ENCODE data around the gene EXOC3L4. TPM values are rescaled to one million over a fixed set of nuclear protein-coding genes. Genes with fewer than 3 reads are reported as not detected.

The EXOC3L4 gene
- total and polyA plus RNA-seq, 4 donors = 24.0 to 77.8 (median 36.7) TPM

- H3K4me3 ChIP-seq (ENCODE audit: low read depth in 1 of 3, low read length in 3 of 3) = peak overlapping the region in 2 of 3 donors; percentile 48 to 61
- H3K9ac ChIP-seq (ENCODE audit: low read depth in 1 of 2, low read length in 2 of 2) = peak overlapping the region; percentile 54 to 80
- no peak for DNase-seq (ENCODE audit: low spot score)
- peaks cover 32 to 94% (median 71%) of the 10 kb centered on the region in 4 donors for H3K4me1 ChIP-seq (ENCODE audit: control insufficient read depth in 4 of 4, insufficient read depth in 4 of 4, low read length in 3 of 4)
- TF ChIP-seq RXRA (IDR thresholded peaks at IDR 0.05) (peak; percentile 77 to 87), REST (IDR thresholded peaks at IDR 0.05) (peak; percentile 67), HNF4A (conservative IDR thresholded peaks at IDR 0.05) (peak; percentile 64 to 76), JUND (IDR thresholded peaks at IDR 0.05) (peak in 1 of 2 donors; percentile 30), FOXA2 (IDR thresholded peaks at IDR 0.05) (peak; percentile 27), ATF3 (IDR thresholded peaks at IDR 0.05) (no peak), YY1 (IDR thresholded peaks at IDR 0.05) (peak; percentile 44), RAD21 (IDR thresholded peaks at IDR 0.05) (no peak), HNF4G (IDR thresholded peaks at IDR 0.05) (no peak), EGR1 (IDR thresholded peaks at IDR 0.05; ENCODE audit: low read depth in 2 of 2) (peak in 1 of 2 donors; percentile 20), CTCF (IDR thresholded peaks at IDR 0.05; ENCODE audit: low read depth, low read length, missing input control) (no peak), GABPA (IDR thresholded peaks at IDR 0.05 in 1 of 2, conservative IDR thresholded peaks at IDR 0.05 in 1 of 2) (peak in 1 of 2 donors; percentile 11), SP1 (IDR thresholded peaks at IDR 0.05) (peak; percentile 74), MAX (IDR thresholded peaks at IDR 0.05) (peak; percentile 60), TAF1 (conservative IDR thresholded peaks at IDR 0.05) (no peak), ZBTB33 (IDR thresholded peaks at IDR 0.05) (no peak), NR2F2 (IDR thresholded peaks at IDR 0.05) (peak; percentile 37), FOXA1 (IDR thresholded peaks at IDR 0.05) (no peak)
- no peaks in the 10 kb centered on the region for H3K36me3 ChIP-seq (ENCODE audit: control insufficient read depth in 4 of 4, insufficient read depth in 3 of 4, low read depth in 1 of 4, low read length in 3 of 4)
- WGBS = 35% methylated on average over 25 of the region's 25 CpGs
- no peaks in the 10 kb centered on the region for H3K27me3 ChIP-seq (ENCODE audit: control insufficient read depth in 4 of 4, insufficient read depth in 4 of 4, low read length in 3 of 4)
- peak overlapping the region; percentile 91 to 94 for H3K27ac ChIP-seq (ENCODE audit: low read depth in 1 of 2, low read length in 2 of 2)
- H3K9me3 ChIP-seq (ENCODE audit: control insufficient read depth in 4 of 4, low read length in 3 of 4) = no peaks in the 10 kb centered on the region
Measured at GRCh38 chr14:103100281-103101121, 6.0 kb downstream of the EXOC3L4 start.

All from liver (tissue), 9 donors.